PC-3 (cell line): Measurements from ENCODE around the gene BFSP1.

ENCODE experiments used
- EZH2 ChIP-seq: fragments of 300-600 bp; sonication (generic); IDR thresholded peaks from one replicate; pipeline ENCODE4 v1.6.1; 2017; ENCODE audit warnings: antibody characterized with exemption, mild to moderate bottlenecking, low read length; ENCODE audit not compliant: unreplicated experiment
- EZH2phosphoT487 ChIP-seq: fragments of 300-600 bp; sonication (generic); IDR thresholded peaks from 2 replicates; pipeline ENCODE4 v1.6.1; 2018; ENCODE audit warnings: mild to moderate bottlenecking, antibody characterized with exemption, low read length, borderline replicate concordance
- TF ChIP-seq, protein P1 (sequence below): fragments of 300-600 bp; sonication (generic); conservative IDR thresholded peaks from 2 replicates; pipeline ENCODE4 v1.5.1; 2017; ENCODE audit warnings: antibody characterized with exemption, low read depth, mild to moderate bottlenecking, low read length

GRCh38 chr20:17522528-17522927, 8.7 kb downstream of the BFSP1 start:
- TF ChIP-seq, protein P1, sequence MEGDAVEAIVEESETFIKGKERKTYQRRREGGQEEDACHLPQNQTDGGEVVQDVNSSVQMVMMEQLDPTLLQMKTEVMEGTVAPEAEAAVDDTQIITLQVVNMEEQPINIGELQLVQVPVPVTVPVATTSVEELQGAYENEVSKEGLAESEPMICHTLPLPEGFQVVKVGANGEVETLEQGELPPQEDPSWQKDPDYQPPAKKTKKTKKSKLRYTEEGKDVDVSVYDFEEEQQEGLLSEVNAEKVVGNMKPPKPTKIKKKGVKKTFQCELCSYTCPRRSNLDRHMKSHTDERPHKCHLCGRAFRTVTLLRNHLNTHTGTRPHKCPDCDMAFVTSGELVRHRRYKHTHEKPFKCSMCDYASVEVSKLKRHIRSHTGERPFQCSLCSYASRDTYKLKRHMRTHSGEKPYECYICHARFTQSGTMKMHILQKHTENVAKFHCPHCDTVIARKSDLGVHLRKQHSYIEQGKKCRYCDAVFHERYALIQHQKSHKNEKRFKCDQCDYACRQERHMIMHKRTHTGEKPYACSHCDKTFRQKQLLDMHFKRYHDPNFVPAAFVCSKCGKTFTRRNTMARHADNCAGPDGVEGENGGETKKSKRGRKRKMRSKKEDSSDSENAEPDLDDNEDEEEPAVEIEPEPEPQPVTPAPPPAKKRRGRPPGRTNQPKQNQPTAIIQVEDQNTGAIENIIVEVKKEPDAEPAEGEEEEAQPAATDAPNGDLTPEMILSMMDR, result no peak
- TF ChIP-seq EZH2 (no peak), EZH2phosphoT487 (no peak)
